PC-9 (cell line): ENCODE results near the gene HOXA5. TPM values are rescaled to one million over a fixed set of nuclear protein-coding genes. Genes with fewer than 3 reads are reported as not detected.

Experiments
- BruUV-seq: library from RNA; stranded (reverse); fragments of 400-500 nt; replicated peaks from 2 replicates; lab custom pipeline; 2021; lab: Mats Ljungman, UMichigan
- CTCF ChIA-PET: fragments of 300-600 bp; sonication (Branson Sonifier 250); formaldehyde crosslinking; loops from one replicate; lab custom pipeline; 2022; ENCODE audit warnings: antibody characterized with exemption; lab: Charles Lee
- POLR2A ChIA-PET: fragments of 300-600 bp; sonication (Branson Sonifier 250); formaldehyde crosslinking; loops from one replicate; lab custom pipeline; 2022; ENCODE audit warnings: antibody characterized with exemption; ENCODE audit not compliant: unreplicated experiment; lab: Charles Lee
- DNase-seq, 2 experiments: peaks; one replicate each; pipeline versions ENCODE4 v3.0.0 to v3.0.0-alpha.2; 2015 to 2022; ENCODE audit warnings: mixed read lengths in 1 of 2
- H2AFZ ChIP-seq: fragments of 200-600 bp; sonication (generic); 2 replicates; pipeline ENCODE4 v1.8.1; 2017; ENCODE audit warnings: antibody characterized with exemption
- H3F3A ChIP-seq: fragments of 200-600 bp; sonication (generic); 2 replicates; pipeline ENCODE4 v1.8.1; 2017; ENCODE audit warnings: antibody characterized with exemption, mild to moderate bottlenecking, low read depth; ENCODE audit not compliant: insufficient read depth
- H3K27ac ChIP-seq: fragments of 200-600 bp; sonication (generic); 2 replicates; pipeline ENCODE4 v1.6.1; 2016; ENCODE audit warnings: mixed run types
- H3K27me3 ChIP-seq: fragments of 200-600 bp; sonication (generic); 2 replicates; pipeline ENCODE4 v1.6.1; 2016; ENCODE audit warnings: low read depth, mixed run types; ENCODE audit not compliant: insufficient read depth
- H3K36me3 ChIP-seq: fragments of 200-600 bp; sonication (generic); 2 replicates; pipeline ENCODE4 v1.6.1; 2016; ENCODE audit warnings: low read depth, mixed run types
- H3K4me1 ChIP-seq: fragments of 200-600 bp; sonication (generic); replicated peaks from 2 replicates; pipeline ENCODE4 v1.6.1; 2016; ENCODE audit warnings: mixed run types; ENCODE audit not compliant: insufficient read depth
- H3K4me2 ChIP-seq: fragments of 200-600 bp; sonication (generic); 2 replicates; pipeline ENCODE4 v1.6.1; 2017; ENCODE audit warnings: mixed run types
- H3K4me3 ChIP-seq: fragments of 200-600 bp; sonication (generic); 2 replicates; pipeline ENCODE4 v1.6.1; 2016; ENCODE audit warnings: mixed run types
- H3K79me2 ChIP-seq: fragments of 200-600 bp; sonication (generic); 2 replicates; pipeline ENCODE4 v1.6.1; 2017; ENCODE audit warnings: low read depth, mixed run types
- H3K9me2 ChIP-seq: fragments of 200-600 bp; sonication (generic); 2 replicates; pipeline ENCODE4 v1.8.1; 2017; ENCODE audit warnings: mild to moderate bottlenecking; ENCODE audit not compliant: insufficient read depth
- H3K9me3 ChIP-seq: fragments of 200-600 bp; sonication (generic); 2 replicates; pipeline ENCODE4 v1.8.1; 2016; ENCODE audit warnings: low read depth; ENCODE audit not compliant: insufficient read depth
- H4K20me1 ChIP-seq: fragments of 200-600 bp; sonication (generic); 2 replicates; pipeline ENCODE4 v1.8.1; 2017; ENCODE audit not compliant: insufficient read depth
- CTCF ChIP-seq: fragments of 200-600 bp; sonication (generic); conservative IDR thresholded peaks from 2 replicates; pipeline ENCODE4 v1.6.1; 2017; ENCODE audit warnings: mixed run types, antibody characterized with exemption, mild to moderate bottlenecking, moderate library complexity
- EZH2 ChIP-seq: fragments of 200-600 bp; sonication (generic); IDR thresholded peaks from 2 replicates; pipeline ENCODE4 v1.8.0; 2017; ENCODE audit warnings: antibody characterized with exemption, low read depth
- intact Hi-C: fragments of 100-400 bp; cut with micrococcal nuclease; formaldehyde crosslinking; loops from one replicate; pipeline ENCODE4 v1.10.0; 2022; ENCODE audit not compliant: unreplicated experiment
- total RNA-seq: library from RNA; stranded (reverse); gene quantifications from 2 replicates; pipeline ENCODE4 v1.2.3, GENCODE V29; 2021

The HOXA5 gene
- total RNA-seq, 1 experiment from 2014 or later: 1.0 TPM

DNA sequence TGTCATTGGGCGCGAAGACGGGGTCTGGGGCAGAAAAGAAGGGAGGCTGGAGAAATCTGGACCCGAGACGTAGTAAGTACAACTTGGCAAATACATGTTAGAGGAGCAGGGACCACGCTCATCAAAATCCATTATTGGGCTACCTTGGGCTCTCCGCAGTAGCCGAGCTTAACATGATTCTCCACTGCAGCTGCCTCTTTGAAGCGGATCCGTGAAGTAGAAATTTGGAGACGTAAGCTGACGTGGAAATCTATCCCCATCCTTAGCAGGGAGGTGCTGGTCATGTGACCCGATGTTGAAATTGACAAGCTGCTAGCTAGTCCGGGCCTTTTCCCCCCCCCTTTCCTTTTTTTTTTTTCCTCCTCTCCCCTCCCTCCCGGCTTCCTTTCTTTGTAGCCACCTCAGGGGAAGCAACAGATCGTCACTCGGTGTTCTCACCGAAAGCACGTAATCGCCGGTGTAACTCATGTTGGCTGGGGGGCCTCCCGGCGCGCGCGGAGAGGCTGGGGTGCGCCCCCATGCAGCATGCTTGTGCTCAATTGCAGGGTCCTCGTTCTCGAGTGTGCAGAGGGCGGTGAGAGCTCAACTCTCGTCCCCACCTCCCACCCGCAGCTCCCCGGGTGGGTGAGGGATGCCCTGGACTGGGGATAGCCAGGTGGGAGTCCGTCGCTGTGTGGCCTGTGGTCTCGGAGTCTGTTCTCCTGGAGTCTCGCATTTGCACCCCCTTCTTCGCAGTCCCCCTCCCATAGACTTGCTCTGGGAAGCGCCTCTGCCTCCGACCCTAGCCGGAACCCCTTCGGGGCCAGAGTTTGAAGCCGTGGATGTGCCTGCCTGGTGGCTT lies 41.8 kb upstream of the HOXA5 start, which contains the start of gene HOXA11:
Gene HOXA11, minus strand, starts transcription at position 220 of the 841 bp plus-strand sequence. Its CDS starts 88 bp downstream, at position 132.
- POLR2A ChIA-PET: no interaction called here
- Histone ChIP-seq H3K9me3 (no peaks in the 10 kb centered on the region), H3K27me3 (no peaks in the 10 kb centered on the region), H3K4me2 (peak within 1 kb of the TSS; percentile 94), H3K4me3 (peak within 1 kb of the TSS; percentile 86), H3K27ac (no peak within 1 kb of the TSS), H3K36me3 (no peaks in the 10 kb centered on the region), H3F3A (peaks cover 26% of the 10 kb centered on the region), H3K9me2 (no peaks in the 10 kb centered on the region), H3K4me1 (peaks cover 12% of the 10 kb centered on the region), H2AFZ (peak within 1 kb of the TSS; percentile 100), H3K79me2 (no peaks in the 10 kb centered on the region), H4K20me1 (no peaks in the 10 kb centered on the region)
- no peak for TF ChIP-seq CTCF
- TF ChIP-seq EZH2: no peak
- no peak for DNase-seq
- CTCF ChIA-PET: interaction anchor here (0.6 to 0.8 kb wide), 2 partner anchors 14 to 134 kb away, joined by 3 read pairs; no protein-coding TSS in a partner anchor
- no TSS peak for BruUV-seq
- intact Hi-C loops: no loop called here

DNA sequence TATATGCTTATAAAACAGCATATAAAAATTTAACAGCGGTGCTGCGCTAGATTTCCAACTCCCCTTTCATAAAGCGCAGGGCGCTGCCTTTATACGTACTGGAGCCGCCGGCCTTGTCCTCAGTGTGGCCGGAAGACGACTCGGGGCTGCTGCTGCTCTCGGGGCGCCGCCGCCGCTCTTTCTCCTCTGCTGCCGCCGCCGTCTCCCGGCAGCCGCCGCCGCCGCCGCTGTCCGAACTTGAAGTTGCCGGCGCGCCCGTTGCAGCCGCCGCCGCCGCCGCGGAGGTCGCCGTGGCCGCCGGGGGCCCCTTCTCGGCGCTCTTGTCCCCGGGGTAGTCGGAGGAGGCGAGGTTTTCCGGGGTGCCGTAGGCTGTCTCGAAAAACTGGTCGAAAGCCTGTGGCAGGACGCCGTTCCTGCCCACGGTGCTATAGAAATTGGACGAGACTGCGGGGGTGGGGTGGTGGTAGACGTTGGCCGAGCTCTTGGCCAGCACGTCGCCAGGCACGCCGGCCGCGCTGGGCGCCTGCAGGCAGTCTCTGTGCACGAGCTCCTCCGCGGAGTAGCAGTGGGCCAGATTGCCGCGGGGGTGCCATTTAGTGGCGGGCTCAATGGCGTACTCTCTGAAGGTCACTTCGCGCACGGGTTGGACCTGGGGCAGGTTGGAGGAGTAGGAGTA lies 41.0 kb upstream of the HOXA5 start:
- peak overlapping the region; percentile 100 for H2AFZ ChIP-seq
- H3K4me3 ChIP-seq: peak overlapping the region; percentile 86
- no peak overlapping the region for H3K27ac ChIP-seq
- no peaks in the 10 kb centered on the region for H3K27me3 ChIP-seq
- DNase-seq: peak; percentile 52 to 54
- H4K20me1 ChIP-seq: no peaks in the 10 kb centered on the region
- no peaks in the 10 kb centered on the region for H3K79me2 ChIP-seq
- TF ChIP-seq CTCF: no peak
- TF ChIP-seq EZH2: no peak
- ChIA-PET POLR2A (no interaction called here), CTCF (interaction anchor here (0.6 to 0.8 kb wide), 2 partner anchors 14 to 133 kb away, joined by 3 read pairs; no protein-coding TSS in a partner anchor)
- H3K4me2 ChIP-seq: peak overlapping the region; percentile 94
- H3K9me2 ChIP-seq: no peaks in the 10 kb centered on the region
- TSS peak; percentile 50 for BruUV-seq
- intact Hi-C loops: loop anchor here (5.0 kb wide), 1 partner anchor 1292 kb away; no protein-coding TSS in a partner anchor
- H3F3A ChIP-seq: peaks cover 26% of the 10 kb centered on the region
- H3K36me3 ChIP-seq: no peaks in the 10 kb centered on the region
- peaks cover 12% of the 10 kb centered on the region for H3K4me1 ChIP-seq
- no peaks in the 10 kb centered on the region for H3K9me3 ChIP-seq

- no peaks in the 10 kb centered on the region for H3K36me3 ChIP-seq
- TF ChIP-seq CTCF (no peak), EZH2 (no peak)
- intact Hi-C loops: loop anchor here (5.0 kb wide), 1 partner anchor 1292 kb away; no protein-coding TSS in a partner anchor
- H2AFZ ChIP-seq: peak overlapping the region; percentile 100
- H3K9me2 ChIP-seq: no peaks in the 10 kb centered on the region
- no peaks in the 10 kb centered on the region for H3K79me2 ChIP-seq
- BruUV-seq: no TSS peak
- no peaks in the 10 kb centered on the region for H4K20me1 ChIP-seq
- no peaks in the 10 kb centered on the region for H3K27me3 ChIP-seq
- H3K27ac ChIP-seq: no peak overlapping the region
- peak overlapping the region; percentile 94 for H3K4me2 ChIP-seq
- ChIA-PET CTCF (interaction anchor here (0.6 kb wide), 1 partner anchor 537 kb away, joined by 3 read pairs; no protein-coding TSS in a partner anchor), POLR2A (interaction anchor here (0.7 kb wide), 1 partner anchor 262 kb away, joined by 6 read pairs; no protein-coding TSS in a partner anchor)
- peaks cover 26% of the 10 kb centered on the region for H3F3A ChIP-seq
- no peaks in the 10 kb centered on the region for H3K9me3 ChIP-seq
- DNase-seq: no peak
- peak overlapping the region; percentile 86 for H3K4me3 ChIP-seq
- peaks cover 12% of the 10 kb centered on the region for H3K4me1 ChIP-seq
These were observed 40.3 kb upstream of the HOXA5 start for GRCh38 chr7:27183682-27184336.
